Measurements from ENCODE around the gene SMPX.
A peak's percentile ranks its signal among the peaks of the same experiment; 100 is the strongest.

SMPX gene

GRCh38 chrX:21711129-21711847 is 46.6 kb downstream of the SMPX start:
- no peak for DNase-seq (ENCODE audit: low read depth)
- Histone ChIP-seq H3K9ac (ENCODE audit: low read length) (no peak overlapping the region), H3K27me3 (replicated peaks; ENCODE audit: control insufficient read depth, insufficient read depth, low read length) (peaks cover 5% of the 10 kb centered on the region), H3K9me3 (ENCODE audit: control insufficient read depth, low read length) (peaks cover 10% of the 10 kb centered on the region), H3K4me1 (ENCODE audit: control insufficient read depth, insufficient read depth, low read length) (no peaks in the 10 kb centered on the region), H3K36me3 (ENCODE audit: control insufficient read depth, insufficient read depth, low read length, severe bottlenecking) (no peaks in the 10 kb centered on the region), H3K4me3 (ENCODE audit: low read length) (no peak overlapping the region)

- DNase-seq (ENCODE audit: low read depth) = peak; percentile 4
- H3K9me3 ChIP-seq (ENCODE audit: control insufficient read depth, low read length) = peaks cover 10% of the 10 kb centered on the region
- no peaks in the 10 kb centered on the region for H3K36me3 ChIP-seq (ENCODE audit: control insufficient read depth, insufficient read depth, low read length, severe bottlenecking)
- H3K27me3 ChIP-seq (replicated peaks; ENCODE audit: control insufficient read depth, insufficient read depth, low read length) = no peaks in the 10 kb centered on the region
- H3K9ac ChIP-seq (ENCODE audit: low read length) = no peak overlapping the region
- no peaks in the 10 kb centered on the region for H3K4me1 ChIP-seq (ENCODE audit: control insufficient read depth, insufficient read depth, low read length)
- no peak overlapping the region for H3K4me3 ChIP-seq (ENCODE audit: low read length)
Measured at GRCh38 chrX:21708116-21708515, 49.8 kb downstream of the SMPX start.

- no peaks in the 10 kb centered on the region for H3K36me3 ChIP-seq (ENCODE audit: control insufficient read depth, insufficient read depth, low read length, severe bottlenecking)
- no peak overlapping the region for H3K4me3 ChIP-seq (ENCODE audit: low read length)
- H3K27me3 ChIP-seq (replicated peaks; ENCODE audit: control insufficient read depth, insufficient read depth, low read length) = peaks cover 2% of the 10 kb centered on the region
Measured at GRCh38 chrX:21705225-21705624, 52.7 kb downstream of the SMPX start.

GRCh38 chrX:21702725-21703124 is 55.2 kb downstream of the SMPX start:
- no peak for DNase-seq (ENCODE audit: low read depth)
- no peaks in the 10 kb centered on the region for H3K4me1 ChIP-seq (ENCODE audit: control insufficient read depth, insufficient read depth, low read length)
- H3K9ac ChIP-seq (ENCODE audit: low read length) = no peak overlapping the region
- H3K9me3 ChIP-seq (ENCODE audit: control insufficient read depth, low read length) = peaks cover 9% of the 10 kb centered on the region
- peaks cover 3% of the 10 kb centered on the region for H3K27me3 ChIP-seq (replicated peaks; ENCODE audit: control insufficient read depth, insufficient read depth, low read length)
- no peak overlapping the region for H3K4me3 ChIP-seq (ENCODE audit: low read length)
- H3K36me3 ChIP-seq (ENCODE audit: control insufficient read depth, insufficient read depth, low read length, severe bottlenecking) = no peaks in the 10 kb centered on the region

More at GRCh38 chrX:21705225-21705624, 52.7 kb downstream of the SMPX start:
- DNase-seq (ENCODE audit: low read depth) = no peak
- no peak overlapping the region for H3K9ac ChIP-seq (ENCODE audit: low read length)
- H3K4me1 ChIP-seq (ENCODE audit: control insufficient read depth, insufficient read depth, low read length) = no peaks in the 10 kb centered on the region
- H3K9me3 ChIP-seq (ENCODE audit: control insufficient read depth, low read length) = peaks cover 10% of the 10 kb centered on the region

GRCh38 chrX:21700967-21701366 is 56.9 kb downstream of the SMPX start:
- DNase-seq (ENCODE audit: low read depth) = no peak
- H3K4me3 ChIP-seq (ENCODE audit: low read length) = no peak overlapping the region
- H3K27me3 ChIP-seq (replicated peaks; ENCODE audit: control insufficient read depth, insufficient read depth, low read length) = peaks cover 3% of the 10 kb centered on the region
- H3K36me3 ChIP-seq (ENCODE audit: control insufficient read depth, insufficient read depth, low read length, severe bottlenecking) = no peaks in the 10 kb centered on the region
- H3K9ac ChIP-seq (ENCODE audit: low read length) = no peak overlapping the region
- no peaks in the 10 kb centered on the region for H3K4me1 ChIP-seq (ENCODE audit: control insufficient read depth, insufficient read depth, low read length)
- H3K9me3 ChIP-seq (ENCODE audit: control insufficient read depth, low read length) = no peaks in the 10 kb centered on the region

- H3K36me3 ChIP-seq (ENCODE audit: control insufficient read depth, insufficient read depth, low read length, severe bottlenecking) = no peaks in the 10 kb centered on the region
- H3K9me3 ChIP-seq (ENCODE audit: control insufficient read depth, low read length) = no peaks in the 10 kb centered on the region
- no peaks in the 10 kb centered on the region for H3K4me1 ChIP-seq (ENCODE audit: control insufficient read depth, insufficient read depth, low read length)
- H3K9ac ChIP-seq (ENCODE audit: low read length) = no peak overlapping the region
- DNase-seq (ENCODE audit: low read depth) = no peak
- peaks cover 3% of the 10 kb centered on the region for H3K27me3 ChIP-seq (replicated peaks; ENCODE audit: control insufficient read depth, insufficient read depth, low read length)
- H3K4me3 ChIP-seq (ENCODE audit: low read length) = no peak overlapping the region
Measured at GRCh38 chrX:21700275-21700674, 57.6 kb downstream of the SMPX start.

- H3K4me1 ChIP-seq (ENCODE audit: control insufficient read depth, insufficient read depth, low read length) = no peaks in the 10 kb centered on the region
- no peak for DNase-seq (ENCODE audit: low read depth)
- no peak overlapping the region for H3K4me3 ChIP-seq (ENCODE audit: low read length)
- H3K27me3 ChIP-seq (replicated peaks; ENCODE audit: control insufficient read depth, insufficient read depth, low read length) = peaks cover 3% of the 10 kb centered on the region
- no peak overlapping the region for H3K9ac ChIP-seq (ENCODE audit: low read length)
- no peaks in the 10 kb centered on the region for H3K9me3 ChIP-seq (ENCODE audit: control insufficient read depth, low read length)
- H3K36me3 ChIP-seq (ENCODE audit: control insufficient read depth, insufficient read depth, low read length, severe bottlenecking) = no peaks in the 10 kb centered on the region
Measured at GRCh38 chrX:21699136-21699535, 58.8 kb downstream of the SMPX start.

- no peaks in the 10 kb centered on the region for H3K36me3 ChIP-seq (ENCODE audit: control insufficient read depth, insufficient read depth, low read length, severe bottlenecking)
- no peak for DNase-seq (ENCODE audit: low read depth)
- no peak overlapping the region for H3K4me3 ChIP-seq (ENCODE audit: low read length)
- H3K4me1 ChIP-seq (ENCODE audit: control insufficient read depth, insufficient read depth, low read length) = no peaks in the 10 kb centered on the region
- no peaks in the 10 kb centered on the region for H3K9me3 ChIP-seq (ENCODE audit: control insufficient read depth, low read length)
- no peak overlapping the region for H3K9ac ChIP-seq (ENCODE audit: low read length)
- H3K27me3 ChIP-seq (replicated peaks; ENCODE audit: control insufficient read depth, insufficient read depth, low read length) = peaks cover 3% of the 10 kb centered on the region
Measured at GRCh38 chrX:21698272-21698671, 59.6 kb downstream of the SMPX start.

GRCh38 chrX:21691512-21692018 is 66.4 kb downstream of the SMPX start:
- Histone ChIP-seq H3K9ac (ENCODE audit: low read length) (no peak overlapping the region), H3K4me1 (ENCODE audit: control insufficient read depth, insufficient read depth, low read length) (no peaks in the 10 kb centered on the region), H3K4me3 (ENCODE audit: low read length) (no peak overlapping the region), H3K36me3 (ENCODE audit: control insufficient read depth, insufficient read depth, low read length, severe bottlenecking) (no peaks in the 10 kb centered on the region), H3K27me3 (replicated peaks; ENCODE audit: control insufficient read depth, insufficient read depth, low read length) (no peaks in the 10 kb centered on the region), H3K9me3 (ENCODE audit: control insufficient read depth, low read length) (no peaks in the 10 kb centered on the region)
- DNase-seq (ENCODE audit: low read depth) = no peak

GRCh38 chrX:21683941-21684340 is 74.0 kb downstream of the SMPX start:
- Histone ChIP-seq H3K4me1 (ENCODE audit: control insufficient read depth, insufficient read depth, low read length) (peaks cover 10% of the 10 kb centered on the region), H3K9ac (ENCODE audit: low read length) (no peak overlapping the region), H3K9me3 (ENCODE audit: control insufficient read depth, low read length) (no peaks in the 10 kb centered on the region), H3K27me3 (replicated peaks; ENCODE audit: control insufficient read depth, insufficient read depth, low read length) (peaks cover 5% of the 10 kb centered on the region), H3K4me3 (ENCODE audit: low read length) (no peak overlapping the region), H3K36me3 (ENCODE audit: control insufficient read depth, insufficient read depth, low read length, severe bottlenecking) (no peaks in the 10 kb centered on the region)
- peak; percentile 14 for DNase-seq (ENCODE audit: low read depth)

- Histone ChIP-seq H3K27me3 (replicated peaks; ENCODE audit: control insufficient read depth, insufficient read depth, low read length) (peaks cover 4% of the 10 kb centered on the region), H3K36me3 (ENCODE audit: control insufficient read depth, insufficient read depth, low read length, severe bottlenecking) (no peaks in the 10 kb centered on the region)
- no peak for DNase-seq (ENCODE audit: low read depth)
Measured at GRCh38 chrX:21678048-21678612, 79.8 kb downstream of the SMPX start.

More at GRCh38 chrX:21678048-21678612, 79.8 kb downstream of the SMPX start:
- Histone ChIP-seq H3K9me3 (ENCODE audit: control insufficient read depth, low read length) (no peaks in the 10 kb centered on the region), H3K4me3 (ENCODE audit: low read length) (no peak overlapping the region), H3K4me1 (ENCODE audit: control insufficient read depth, insufficient read depth, low read length) (no peaks in the 10 kb centered on the region), H3K9ac (ENCODE audit: low read length) (no peak overlapping the region)

Data from adipocyte (in vitro differentiated cells).